MM.1S (cell line): ENCODE data around the gene ATXN1.

Experiments
- CTCF ChIP-seq: fragments of 300-600 bp; sonication (generic); IDR thresholded peaks from 2 replicates; pipeline ENCODE4 v1.5.1; 2016; ENCODE audit warnings: antibody characterized with exemption, low read length, mixed read lengths
- EZH2phosphoT487 ChIP-seq: fragments of 300-600 bp; sonication (generic); IDR thresholded peaks from 2 replicates; pipeline ENCODE4 v1.6.1; 2018; ENCODE audit warnings: antibody characterized with exemption, low read length

GRCh38 chr6:16754876-16755275 lies 6.4 kb downstream of the ATXN1 start:
- no peak for TF ChIP-seq CTCF
- no peak for TF ChIP-seq EZH2phosphoT487
